Activated CD4-positive, CD25-positive, alpha-beta regulatory T cell treated with anti-CD3 and anti-CD28 coated beads, Interleukin-2, amount 50 U/mL, for 24 hours (primary cell): ENCODE results near the gene ADNP.

ENCODE experiments used
- ATAC-seq, 2 donors: fragments of 150-1000 bp; cut with Tn5 transposase; one replicate each; pipeline ENCODE4 v1.10.0; 2021; ENCODE audit warnings: mild to moderate bottlenecking in 1 of 2, moderate library complexity in 1 of 2

ADNP gene

DNA sequence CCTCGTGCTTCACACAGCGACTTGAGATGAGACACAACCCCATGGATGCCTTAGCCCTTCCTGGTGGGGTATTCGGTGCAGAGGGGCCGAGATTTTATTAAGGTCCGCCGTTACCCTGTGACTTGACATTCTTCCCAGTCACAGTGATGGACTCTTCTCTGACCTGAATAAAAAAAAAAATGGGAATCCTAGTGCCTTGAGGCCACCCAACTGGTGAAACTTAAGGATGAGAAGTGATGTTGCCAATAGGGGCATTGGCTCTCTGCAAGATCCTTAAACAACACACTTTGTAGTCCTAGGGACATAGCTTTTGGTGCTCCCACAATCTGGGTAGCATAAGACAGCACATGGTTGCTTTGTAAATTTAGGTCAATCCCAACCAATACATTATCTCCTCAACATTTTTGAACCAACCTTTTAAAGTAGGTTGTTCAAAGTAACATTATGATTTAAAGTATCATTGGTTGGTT lies 814 bp upstream of the ADNP start:
- ATAC-seq = no peak

DNA sequence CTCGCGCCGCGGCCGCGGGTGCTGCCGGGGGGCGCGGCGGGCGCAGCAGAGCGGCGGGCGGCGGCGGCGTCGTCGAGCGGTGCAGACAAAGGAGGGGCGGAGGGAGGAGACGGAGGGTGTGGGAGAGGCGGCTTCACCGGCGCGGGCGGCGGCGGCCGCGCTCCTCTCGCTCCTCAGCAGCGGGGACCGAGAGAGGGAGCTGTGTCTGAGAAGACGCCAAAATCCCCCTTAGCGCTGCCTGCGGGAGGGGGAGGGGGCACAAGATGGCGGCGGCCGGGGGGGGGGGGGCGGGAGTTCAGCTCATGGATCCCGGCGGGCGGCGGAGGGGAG lies 296 bp downstream of the ADNP start:
- ATAC-seq = peak; percentile 49 to 53

DNA sequence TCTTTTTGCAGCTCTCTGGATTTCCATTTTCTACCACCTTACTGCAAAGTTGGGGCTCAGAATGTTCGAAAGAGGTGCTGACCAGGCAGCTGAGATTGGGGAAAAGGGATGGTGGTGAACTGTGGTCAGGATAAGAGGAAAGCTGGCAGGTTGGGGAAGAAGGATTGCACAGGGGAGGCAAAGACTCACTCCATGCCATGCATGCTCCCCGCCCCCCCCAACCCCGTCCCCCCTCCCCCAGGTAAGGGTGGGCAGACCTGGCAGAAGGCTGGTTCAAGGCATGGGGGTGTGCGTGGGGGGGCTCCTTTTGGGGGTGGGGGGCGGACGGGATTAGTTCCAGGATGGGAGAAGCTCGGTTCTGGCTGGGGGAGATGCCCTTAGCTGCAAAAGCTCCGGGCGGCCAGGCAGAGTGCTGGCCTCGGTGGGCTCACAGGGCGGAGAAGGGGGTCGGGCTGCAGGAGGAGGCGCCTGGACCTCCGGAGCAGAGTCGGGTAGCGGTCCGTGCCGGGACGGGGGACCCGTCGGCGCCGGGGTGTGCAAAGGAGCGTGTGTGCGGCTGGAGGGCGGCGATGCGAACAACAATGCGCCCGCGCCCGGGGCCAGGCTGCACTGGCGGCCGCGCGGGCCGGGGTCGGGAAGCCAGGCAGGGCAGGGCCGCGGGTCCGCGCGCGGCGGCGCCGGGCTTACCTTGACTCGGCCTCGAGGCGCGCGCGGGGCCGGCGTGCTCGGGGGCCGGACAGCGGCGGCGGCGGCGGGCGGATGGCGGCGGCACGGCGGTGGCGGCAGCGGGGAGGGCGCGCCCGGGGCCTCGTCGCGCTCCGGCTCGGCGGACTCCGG lies 880 bp downstream of the ADNP start:
- peak in 1 of 2 donors; percentile 3 for ATAC-seq

DNA sequence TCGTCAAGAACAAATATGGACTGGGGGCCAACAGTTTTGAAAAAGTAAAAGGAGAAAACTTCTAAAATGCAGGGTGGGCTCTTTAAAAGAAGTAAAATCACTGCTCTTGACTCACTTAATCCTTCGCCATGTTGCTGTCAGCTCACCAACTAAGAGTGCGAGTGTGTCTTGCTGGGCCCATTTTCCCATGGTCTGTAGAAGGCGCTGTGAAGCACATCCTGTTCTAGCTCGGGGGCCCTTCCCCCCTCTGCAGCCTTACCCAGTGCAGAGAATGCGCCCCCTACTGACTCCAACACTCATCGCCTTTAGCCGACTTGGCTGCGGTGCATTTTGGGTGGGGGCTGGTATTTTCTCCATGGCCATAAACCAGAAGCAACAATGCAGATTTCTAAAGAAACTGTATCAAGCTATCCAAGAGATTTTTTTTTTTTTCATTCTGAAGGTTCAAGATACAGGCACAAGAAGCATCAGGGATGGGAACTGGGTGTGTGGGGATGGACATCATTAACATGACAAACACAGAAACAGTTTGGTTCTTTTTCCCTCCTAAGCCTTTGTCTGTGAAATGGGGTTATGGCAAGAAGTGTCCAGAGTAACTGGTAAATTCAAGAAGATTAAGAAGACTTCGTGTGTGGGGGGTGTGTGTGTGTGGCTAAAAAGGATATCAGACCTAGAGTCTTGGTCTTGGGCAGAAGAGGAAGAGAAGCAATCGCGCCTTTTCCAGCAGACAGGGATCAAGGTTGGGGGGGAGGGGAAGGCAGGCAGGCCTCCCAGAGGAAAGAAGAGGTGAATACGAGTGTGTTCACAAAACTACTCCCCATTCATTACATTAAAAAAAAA lies 1.7 kb downstream of the ADNP start:
- peak; percentile 65 to 74 for ATAC-seq

DNA sequence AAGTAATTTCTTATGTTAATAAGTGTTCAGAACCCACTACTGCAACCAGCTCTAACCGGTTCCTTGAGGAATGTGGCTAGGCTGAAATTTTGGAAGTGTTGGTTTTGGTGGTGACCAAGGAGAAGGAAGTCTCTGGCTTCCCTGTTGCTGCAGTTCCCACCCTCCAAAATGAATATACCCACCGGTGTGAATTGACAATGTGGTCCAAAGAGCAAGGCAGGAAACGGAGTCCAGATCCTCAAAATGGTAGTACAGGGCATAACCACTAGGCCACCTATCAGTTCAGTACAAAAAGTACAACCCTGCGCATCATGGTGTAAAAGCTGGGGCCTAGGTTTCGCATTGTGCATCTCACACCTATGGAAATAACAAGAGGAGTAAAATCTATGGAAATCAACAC lies 2.8 kb downstream of the ADNP start:
- ATAC-seq = no peak

DNA sequence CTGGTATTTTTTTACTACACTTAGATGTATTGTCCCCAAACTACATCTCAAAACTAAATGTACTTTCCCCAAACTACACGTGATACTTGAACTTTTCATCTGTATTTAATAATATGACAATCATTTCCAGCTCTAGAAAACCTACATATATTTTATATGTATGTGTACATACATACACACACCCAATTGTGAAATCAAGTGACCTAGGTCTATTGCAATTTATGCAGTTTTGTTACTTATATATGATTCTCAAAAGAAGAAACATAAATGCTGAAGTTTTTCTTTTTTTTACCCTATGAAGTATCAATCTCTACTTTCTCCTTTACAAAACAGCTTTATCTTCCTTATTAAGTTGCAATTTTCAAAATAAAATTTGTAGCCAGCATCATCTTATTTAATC lies 4.7 kb downstream of the ADNP start:
- no peak for ATAC-seq

DNA sequence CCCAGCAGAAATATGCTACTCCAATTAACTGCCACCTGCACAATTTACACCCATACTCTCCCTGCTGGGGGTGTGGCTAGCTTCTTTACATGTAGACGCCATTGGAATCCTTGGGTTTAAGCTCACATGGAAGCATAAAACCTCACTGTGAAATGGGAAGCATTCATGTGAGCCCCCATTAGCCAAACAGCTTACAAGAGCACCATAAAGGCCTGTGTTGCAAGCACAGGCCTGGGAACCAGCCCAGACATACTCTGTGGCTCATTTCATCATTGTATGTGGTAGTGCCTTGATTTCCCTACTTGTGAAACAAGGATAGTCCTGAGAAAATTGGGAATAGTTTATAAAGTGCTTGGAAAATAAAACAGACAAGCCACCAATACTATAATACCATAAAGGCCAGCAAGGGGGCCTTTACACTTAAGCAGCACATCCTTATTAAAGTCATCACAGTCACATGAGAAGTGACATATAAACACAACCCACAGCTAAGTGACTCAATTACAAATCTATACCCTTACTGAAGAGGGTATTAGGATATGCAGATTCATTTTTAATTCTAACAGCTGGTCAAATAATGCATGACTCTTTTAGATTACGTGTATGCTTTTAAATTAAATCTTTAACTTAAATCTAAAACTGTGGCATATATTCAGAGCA lies 6.8 kb downstream of the ADNP start:
- peak; percentile 40 to 61 for ATAC-seq

DNA sequence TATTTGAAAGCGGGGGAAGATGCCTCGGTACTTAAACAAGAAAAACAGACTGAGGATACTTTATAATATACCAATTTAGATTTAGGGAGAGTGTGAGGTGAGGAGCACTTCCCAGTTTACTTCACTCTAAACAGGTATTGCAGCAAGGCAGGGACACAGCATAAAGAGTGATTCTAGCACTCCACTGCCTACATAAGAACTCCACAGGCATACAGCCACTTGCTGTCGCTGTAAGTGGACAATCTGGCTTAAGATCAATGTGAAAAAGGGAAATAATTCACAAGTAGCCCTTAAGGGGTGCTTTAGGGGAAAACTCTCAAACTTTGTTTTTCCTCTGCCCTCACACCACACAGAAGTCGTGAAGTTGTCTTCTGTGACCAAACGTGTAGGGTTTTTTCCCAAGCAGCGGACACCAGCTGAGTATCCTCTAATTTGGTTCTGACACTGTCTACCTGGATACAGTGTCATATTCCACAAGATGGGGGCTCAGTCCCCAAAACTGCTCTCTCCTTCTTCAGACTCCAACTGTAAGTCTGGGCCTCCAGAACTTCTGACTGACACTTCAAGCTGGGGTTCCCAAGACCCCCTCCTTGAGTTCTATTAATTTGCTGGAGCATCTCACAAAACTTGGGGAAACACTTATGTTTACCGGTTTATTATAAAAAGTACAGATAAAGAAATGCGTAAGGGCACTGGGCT lies 9.3 kb downstream of the ADNP start:
- ATAC-seq = no peak

DNA sequence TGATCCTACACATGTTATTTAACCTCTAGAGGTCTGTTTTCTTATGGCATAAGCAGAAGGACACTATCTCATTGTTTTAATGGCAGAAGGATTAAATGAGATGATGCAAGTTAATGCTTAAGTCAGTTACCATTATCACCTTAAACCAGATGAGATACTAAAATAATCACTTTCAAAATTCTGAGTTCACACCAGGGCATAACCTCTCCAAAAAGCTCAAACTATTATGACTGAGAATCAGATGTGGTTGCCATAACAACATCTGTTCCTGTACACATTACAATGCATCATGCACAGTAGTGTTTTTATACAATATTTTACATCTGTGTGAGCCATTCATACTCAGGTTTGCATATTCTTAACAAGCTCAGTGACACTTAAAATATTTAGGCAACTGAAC lies 10.2 kb downstream of the ADNP start:
- ATAC-seq = peak; percentile 74 to 77

DNA sequence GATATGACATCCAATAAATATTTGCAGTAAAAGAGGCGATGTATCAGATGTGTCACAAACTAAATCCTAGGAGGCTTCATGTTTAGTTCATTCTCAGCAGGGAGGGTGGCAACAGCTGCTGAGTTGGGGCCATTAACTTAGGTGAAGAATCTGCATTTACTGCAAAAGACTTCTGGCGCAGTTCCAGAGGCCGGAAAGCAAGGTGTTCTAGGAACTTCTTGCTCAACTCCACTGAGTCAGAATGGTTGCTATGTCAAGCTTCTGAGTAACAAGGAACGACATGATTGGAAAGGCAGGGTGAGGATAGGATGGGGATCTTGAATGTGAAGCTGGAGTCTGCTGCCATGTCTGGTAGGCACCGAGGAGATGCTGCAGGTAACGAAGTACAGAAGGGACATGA lies 11.7 kb downstream of the ADNP start:
- ATAC-seq = no peak

DNA sequence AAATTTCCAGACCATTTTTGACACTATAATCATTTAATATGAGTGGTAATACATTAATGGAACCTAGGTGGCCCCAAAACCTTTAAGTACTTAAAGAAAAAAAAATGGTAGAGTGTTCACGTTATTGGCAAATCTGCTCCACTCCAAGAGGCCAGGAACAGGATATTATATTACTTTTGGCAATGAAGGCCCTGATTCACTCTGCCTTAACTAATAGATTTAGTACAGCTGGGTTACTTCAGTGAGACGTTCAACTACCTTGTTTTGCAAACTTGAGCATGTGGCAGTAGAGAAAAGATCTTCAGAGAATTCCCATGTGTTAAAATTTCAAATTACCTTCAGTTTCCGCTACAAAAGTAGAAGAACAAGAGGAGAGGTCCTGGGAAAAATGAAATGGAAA lies 12.8 kb downstream of the ADNP start:
- no peak for ATAC-seq

DNA sequence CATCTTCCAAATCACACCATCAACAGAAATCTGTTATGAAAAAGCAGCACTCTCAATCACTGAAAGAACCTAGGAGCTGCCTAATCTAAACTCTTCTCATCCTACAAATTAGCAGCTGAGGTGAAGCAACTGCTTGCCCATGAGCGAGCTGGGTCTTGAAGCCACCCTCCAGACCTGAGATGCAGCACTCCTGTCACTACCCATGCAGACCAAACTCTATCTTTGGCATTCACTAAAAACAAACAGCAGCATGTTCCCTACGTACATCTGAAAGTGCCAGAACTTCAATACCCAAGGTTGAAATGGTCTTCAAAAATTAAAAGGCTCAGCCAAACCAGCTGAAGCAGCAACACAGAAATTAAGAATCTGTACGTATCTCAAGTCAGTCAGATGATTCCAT lies 14.3 kb downstream of the ADNP start:
- ATAC-seq = no peak

DNA sequence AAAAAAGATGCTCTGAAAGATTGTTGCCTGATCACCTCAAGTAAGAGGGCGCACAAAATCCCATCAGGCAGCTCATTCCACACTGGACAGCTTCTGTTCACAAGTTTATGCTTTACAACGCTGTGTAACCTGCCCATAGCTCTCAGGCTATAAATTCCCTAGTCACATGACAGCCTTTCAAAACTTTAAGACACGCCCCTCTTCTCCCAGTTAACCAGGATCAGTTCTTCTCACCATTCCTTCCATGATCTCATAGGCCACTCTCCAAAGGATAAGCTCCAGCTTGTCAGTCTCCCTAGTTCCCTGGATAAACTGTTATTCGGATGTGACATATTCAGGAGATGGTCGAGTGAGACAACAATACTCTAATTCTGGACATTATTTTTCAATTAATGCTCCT lies 15.0 kb downstream of the ADNP start:
- no peak for ATAC-seq

DNA sequence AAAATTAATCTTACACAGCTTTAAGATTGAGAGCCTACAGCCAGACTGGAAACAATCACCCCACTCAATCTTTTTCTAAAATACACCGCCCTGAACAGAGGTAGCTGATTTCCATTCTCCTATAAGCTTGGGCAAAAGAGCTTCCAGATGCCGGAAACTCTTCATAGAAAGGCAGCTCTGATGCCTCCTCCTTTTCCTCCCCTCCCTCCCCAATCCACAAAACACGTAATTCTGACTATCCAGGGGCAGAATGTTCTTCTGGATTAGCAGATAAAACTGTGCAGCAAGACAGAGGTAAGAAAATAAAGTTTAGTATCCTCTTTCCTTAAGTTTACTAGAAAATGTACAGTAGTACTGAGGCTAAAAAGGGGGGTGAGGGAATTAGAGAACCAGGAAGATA lies 15.8 kb downstream of the ADNP start:
- ATAC-seq = no peak

DNA sequence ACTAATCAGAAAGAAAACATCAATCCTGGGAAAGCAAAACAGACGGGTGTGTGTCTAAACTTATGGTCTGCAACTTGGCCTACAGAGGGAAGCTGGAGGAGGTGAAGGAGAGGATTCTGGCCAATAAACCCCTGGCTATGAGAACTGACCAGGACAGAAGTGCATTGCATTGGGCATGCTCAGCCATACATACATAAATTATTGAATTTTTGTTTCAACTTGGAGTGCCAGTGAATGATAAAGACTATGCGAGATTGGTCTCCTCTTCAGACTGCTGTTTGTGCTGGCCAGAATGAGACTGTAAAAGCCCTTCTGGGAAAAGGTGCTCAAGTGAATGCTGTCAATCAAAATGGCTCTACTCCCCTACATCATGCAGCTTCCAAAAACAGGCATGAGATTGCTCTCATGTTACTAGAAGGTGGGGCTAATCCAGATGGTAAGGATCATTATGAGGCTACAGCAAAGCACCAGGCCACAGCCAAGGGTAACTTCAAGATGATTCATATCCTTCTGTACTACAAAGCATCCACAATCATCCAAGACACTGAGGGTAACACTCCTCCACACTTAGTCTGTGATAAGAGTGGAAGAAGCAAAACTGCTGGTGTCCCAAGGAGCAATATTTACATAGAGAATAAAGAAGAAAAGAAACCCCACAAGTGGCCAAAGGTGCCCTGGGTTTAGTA lies 17.4 kb downstream of the ADNP start:
- ATAC-seq = peak; percentile 77 to 90

DNA sequence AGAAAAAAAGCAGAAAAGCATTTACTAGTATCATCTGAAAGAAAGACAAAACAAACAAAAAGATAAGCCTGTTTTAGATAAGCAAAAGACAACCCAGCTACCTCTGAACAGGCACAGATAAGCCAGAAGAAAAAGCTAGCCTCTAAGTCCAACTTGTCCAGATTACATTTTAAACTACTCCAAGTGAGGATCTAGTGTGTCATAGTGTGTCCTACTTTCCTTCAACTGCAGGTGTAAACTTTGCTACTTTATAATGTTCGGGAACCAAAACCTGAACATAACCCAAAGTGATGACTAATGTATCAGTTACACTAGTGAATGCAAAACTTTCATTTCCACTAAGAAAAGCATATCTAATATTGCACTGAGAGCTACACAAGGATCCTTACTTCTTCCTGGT lies 19.5 kb downstream of the ADNP start:
- peak; percentile 42 to 64 for ATAC-seq

DNA sequence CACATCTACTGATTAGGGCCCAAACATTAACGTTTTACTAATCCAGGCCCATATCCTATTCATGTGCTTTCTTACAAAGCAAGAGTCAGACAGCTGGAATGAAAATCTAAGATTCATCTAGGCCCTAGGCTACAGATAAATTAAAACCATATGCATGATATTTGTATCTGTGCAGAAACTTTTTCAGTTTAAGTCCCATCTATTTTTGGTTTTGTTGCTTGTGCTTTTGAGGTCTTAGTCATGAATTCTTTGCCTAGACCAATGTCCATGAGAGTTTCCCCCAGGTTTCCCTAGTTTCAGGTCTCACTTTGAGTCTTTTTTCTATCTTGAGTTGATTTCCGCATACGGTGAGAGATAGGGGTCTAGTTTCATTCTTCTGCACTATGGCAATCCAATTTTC lies 20.2 kb downstream of the ADNP start:
- ATAC-seq = no peak

DNA sequence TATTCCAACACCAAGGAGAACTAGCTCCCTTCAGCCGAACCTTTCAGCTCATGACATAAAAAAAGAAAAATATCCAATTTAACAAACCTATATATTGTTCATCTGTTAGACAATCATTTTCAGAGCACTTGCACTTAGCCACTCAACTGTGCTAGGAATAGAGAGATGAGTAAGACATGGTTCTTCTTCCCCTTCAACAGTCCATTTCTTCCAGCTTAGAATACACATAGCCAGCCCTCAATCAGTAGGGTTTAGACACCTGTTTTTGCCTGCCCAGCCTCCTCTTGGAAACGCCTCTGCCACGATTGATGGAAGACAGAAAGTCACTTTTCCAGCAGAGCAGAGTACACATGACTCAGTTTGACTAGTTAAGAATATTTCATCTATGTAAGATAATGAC lies 21.8 kb downstream of the ADNP start:
- ATAC-seq = no peak

DNA sequence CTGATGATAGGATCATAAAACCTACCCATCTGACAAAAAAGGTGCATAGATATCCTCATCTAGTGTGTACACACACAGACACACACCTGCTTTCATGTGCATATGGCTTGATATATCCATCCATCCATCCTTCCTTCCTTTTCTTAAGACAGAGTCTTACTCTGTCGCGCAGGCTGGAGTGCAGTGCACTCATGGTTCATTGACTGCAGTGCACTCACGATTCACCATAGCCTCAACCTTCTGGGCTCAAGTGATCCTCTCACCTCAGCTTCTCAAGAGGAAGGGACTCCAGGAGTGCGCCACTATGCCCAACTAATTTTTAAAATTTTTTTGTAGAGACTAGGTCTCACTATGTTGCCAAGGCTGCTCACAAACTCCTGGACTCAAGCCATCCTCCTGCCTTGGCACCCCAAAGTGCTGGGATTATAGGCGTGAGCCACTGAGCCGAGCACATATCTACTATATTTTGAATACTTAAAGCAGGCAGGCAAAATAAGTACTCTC lies 27.1 kb downstream of the ADNP start:
- no peak for ATAC-seq

DNA sequence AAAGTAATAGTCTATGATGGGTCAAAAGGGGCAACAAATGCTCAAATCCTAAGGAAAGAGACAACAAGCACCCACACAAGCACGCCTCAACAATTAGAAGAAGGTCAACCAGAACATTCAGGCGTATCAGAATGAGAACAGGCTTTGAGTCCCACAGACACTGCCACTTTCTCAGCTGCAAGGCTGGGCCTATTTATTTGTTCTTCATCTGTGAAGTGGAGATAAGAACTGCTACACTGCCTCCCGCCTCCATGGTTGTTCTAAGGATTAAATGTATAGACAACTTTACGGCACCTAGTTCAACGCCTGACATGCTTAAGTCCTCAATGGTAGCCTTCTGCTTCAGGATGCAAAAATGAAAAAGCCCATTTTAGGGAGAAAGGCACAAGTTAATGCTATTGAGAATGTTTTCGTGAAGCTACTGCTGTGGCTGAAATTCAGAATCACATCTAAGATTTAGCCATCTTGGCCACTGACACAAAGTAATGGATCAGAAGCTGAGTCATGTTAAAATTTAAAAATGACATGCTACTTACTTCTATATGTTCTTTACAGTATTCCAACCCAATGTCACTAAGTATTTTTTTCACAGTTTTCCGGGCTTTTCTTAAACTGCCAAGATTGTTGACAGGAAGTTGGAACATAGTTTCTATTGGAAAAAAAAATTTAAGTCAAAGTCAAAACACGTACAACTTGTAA lies 27.7 kb downstream of the ADNP start:
- ATAC-seq = no peak

DNA sequence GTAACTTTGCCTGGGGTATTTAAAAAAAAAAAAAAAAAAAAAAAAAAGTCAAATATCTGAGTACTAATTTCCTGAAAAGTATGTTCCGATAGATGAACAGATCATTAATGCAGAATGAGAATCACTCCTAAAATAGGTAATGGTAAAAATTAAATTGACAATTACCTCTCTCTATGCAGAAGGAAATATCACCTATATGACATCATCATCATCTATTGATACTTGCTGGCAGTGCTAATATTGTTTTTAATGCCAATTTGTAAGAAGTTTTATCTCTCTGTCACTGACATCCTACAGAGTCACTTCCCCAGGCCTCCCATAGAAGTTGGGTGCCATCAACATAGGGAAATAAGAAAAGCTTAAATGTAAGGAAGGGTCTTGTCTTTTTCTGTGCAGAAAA lies 29.9 kb downstream of the ADNP start:
- no peak for ATAC-seq

DNA sequence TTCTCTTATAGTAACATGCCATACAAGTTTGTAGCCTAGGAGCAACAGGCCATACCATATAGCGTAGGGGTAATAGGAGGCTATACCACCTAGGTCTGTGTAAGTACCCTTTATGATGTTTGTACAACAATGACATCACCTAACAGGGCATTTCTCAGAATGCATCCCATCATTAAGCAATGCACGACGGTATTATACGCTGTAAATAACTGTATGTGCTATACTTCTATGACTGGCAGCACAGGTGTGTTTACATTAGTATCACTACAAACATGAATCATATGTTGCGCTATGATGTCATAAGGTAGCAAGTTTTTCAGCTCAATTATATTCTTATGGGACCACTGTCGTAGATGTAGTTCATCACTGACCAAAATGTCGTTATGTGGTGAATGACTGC lies 31.0 kb downstream of the ADNP start:
- no peak for ATAC-seq
